Measurements from ENCODE around the gene OR2H1.

Gene OR2H1

GRCh38 chr6:29494131-29494530, 37.2 kb downstream of the OR2H1 start:
- TF ChIP-seq GATA3 (IDR thresholded peaks at IDR 0.05; ENCODE audit: low read depth, low read length) (no peak), GATA2 (IDR thresholded peaks at IDR 0.05; ENCODE audit: low read depth, low read length) (no peak)

DNA sequence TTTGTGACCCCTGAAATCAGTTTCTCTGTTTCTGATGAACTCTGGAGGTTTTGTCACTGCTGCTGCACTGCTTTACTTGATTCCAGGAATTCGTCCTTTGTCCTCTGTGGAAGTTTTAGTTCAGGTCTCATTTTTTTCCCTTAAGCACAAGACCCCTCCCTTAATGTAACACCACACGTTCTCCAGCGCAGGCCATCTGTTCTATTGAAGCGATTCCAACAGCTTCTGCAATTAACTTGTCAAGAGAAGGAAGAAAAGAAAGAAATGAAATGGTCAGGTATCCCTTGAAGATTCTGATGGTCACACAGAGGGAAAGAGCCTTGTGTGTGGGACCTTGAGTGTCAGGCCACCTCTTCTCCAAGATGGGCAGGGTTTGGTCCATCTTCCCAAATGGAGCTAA, 38.6 kb downstream of the OR2H1 start:
- TF ChIP-seq GATA2 (IDR thresholded peaks at IDR 0.05; ENCODE audit: low read depth, low read length), result no peak

- no peak for TF ChIP-seq GATA3 (IDR thresholded peaks at IDR 0.05; ENCODE audit: low read depth, low read length)
- no peak for TF ChIP-seq GATA2 (IDR thresholded peaks at IDR 0.05; ENCODE audit: low read depth, low read length)
Observed at GRCh38 chr6:29496961-29497360, 40.0 kb downstream of the OR2H1 start.

DNA sequence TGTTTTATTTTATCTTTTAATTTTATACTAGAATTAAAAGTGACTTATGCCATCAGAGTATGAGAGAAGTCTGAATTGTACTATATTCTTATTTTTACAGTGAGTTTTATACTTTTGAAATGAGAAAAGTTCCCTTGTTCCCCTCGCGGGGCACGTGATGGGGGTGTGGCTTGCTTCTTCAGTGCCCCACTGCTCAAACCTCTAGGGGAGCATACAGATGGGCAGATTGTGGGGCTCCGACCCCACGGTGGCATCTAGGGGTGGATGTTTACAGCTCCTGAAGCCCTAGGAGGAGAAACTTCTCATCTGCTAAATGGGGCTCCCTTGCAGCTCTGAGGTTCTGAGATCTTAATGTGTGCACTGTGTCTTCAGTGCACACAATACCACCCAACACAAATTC, 42.7 kb downstream of the OR2H1 start:
- TF ChIP-seq GATA3 (IDR thresholded peaks at IDR 0.05; ENCODE audit: low read depth, low read length), result no peak
- TF ChIP-seq GATA2 (IDR thresholded peaks at IDR 0.05; ENCODE audit: low read depth, low read length), result no peak

DNA sequence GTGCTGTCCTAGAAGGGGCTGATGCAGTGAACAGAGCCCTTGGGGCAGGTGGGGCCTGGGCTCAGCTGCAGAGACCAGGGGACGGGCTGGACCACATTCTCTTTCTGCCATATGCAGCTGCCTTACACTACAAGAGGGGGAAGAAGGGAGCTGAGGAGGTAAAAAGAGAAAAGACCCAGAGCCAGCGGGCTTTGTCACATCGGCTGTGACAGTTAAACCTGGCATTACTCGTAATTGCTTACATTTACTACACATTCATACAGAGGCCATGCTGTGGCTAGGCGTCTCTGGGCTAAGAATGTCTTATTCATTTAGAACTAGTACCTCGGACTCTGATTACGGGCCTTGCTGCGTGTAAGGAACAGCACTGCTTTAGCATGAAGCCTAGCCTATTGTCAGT, 43.6 kb downstream of the OR2H1 start:
- TF ChIP-seq GATA3 (IDR thresholded peaks at IDR 0.05; ENCODE audit: low read depth, low read length), result no peak
- TF ChIP-seq GATA2 (IDR thresholded peaks at IDR 0.05; ENCODE audit: low read depth, low read length), result no peak

- TF ChIP-seq GATA2 (IDR thresholded peaks at IDR 0.05; ENCODE audit: low read depth, low read length), result no peak
- no peak for TF ChIP-seq GATA3 (IDR thresholded peaks at IDR 0.05; ENCODE audit: low read depth, low read length)
Observed at GRCh38 chr6:29501106-29501505, 44.2 kb downstream of the OR2H1 start.

GRCh38 chr6:29502181-29502580, 45.2 kb downstream of the OR2H1 start:
- TF ChIP-seq GATA2 (IDR thresholded peaks at IDR 0.05; ENCODE audit: low read depth, low read length), result no peak
- TF ChIP-seq GATA3 (IDR thresholded peaks at IDR 0.05; ENCODE audit: low read depth, low read length), result no peak

DNA sequence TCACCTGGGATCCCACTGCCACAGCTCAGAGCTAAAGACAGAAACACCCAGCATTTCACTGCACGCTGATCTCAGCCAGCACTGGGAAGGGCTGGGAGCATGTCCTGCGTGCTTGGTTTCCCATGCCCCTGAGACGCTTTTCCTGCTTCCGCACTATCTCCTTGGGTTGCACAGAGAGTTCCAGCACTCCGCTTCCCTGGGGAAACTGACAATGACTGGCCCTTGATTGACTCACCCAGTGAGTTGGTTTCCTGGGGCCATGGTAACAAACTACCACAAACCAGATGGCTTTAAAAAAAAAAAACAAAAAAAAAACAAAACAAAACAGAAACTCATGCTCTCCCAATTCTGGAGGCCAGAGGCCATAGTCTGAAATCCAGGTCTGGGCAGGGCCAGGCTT, 45.6 kb downstream of the OR2H1 start:
- no peak for TF ChIP-seq GATA3 (IDR thresholded peaks at IDR 0.05; ENCODE audit: low read depth, low read length)
- TF ChIP-seq GATA2 (IDR thresholded peaks at IDR 0.05; ENCODE audit: low read depth, low read length), result no peak

DNA sequence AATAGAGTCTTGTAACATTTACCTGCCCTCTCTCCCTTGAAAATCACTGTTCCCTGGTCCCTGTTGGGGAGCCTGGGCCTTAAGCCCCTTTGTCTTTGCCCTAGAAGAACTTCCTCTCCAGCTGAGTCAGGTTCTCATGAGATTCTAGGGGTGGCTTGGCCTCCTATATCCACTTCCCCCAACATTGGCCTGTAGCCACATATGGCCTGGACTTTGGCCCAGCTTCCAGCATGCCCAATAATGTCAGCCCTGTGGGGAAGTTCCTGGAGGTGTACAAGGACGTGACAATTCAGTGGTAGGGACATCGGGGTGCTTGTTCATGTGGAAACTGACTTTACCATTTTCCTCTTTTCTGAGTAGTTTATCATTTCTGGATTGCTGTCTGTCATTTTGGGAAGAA, 48.0 kb downstream of the OR2H1 start:
- TF ChIP-seq GATA3 (IDR thresholded peaks at IDR 0.05; ENCODE audit: low read depth, low read length) (no peak), GATA2 (IDR thresholded peaks at IDR 0.05; ENCODE audit: low read depth, low read length) (no peak)

GRCh38 chr6:29505808-29506207, 48.9 kb downstream of the OR2H1 start:
- TF ChIP-seq GATA3 (IDR thresholded peaks at IDR 0.05; ENCODE audit: low read depth, low read length) (no peak), GATA2 (IDR thresholded peaks at IDR 0.05; ENCODE audit: low read depth, low read length) (no peak)

- TF ChIP-seq GATA3 (IDR thresholded peaks at IDR 0.05; ENCODE audit: low read depth, low read length), result no peak
- TF ChIP-seq GATA2 (IDR thresholded peaks at IDR 0.05; ENCODE audit: low read depth, low read length), result no peak
Observed at GRCh38 chr6:29506446-29507067, 49.6 kb downstream of the OR2H1 start.

GRCh38 chr6:29507319-29507718, 50.4 kb downstream of the OR2H1 start:
- no peak for TF ChIP-seq GATA2 (IDR thresholded peaks at IDR 0.05; ENCODE audit: low read depth, low read length)
- no peak for TF ChIP-seq GATA3 (IDR thresholded peaks at IDR 0.05; ENCODE audit: low read depth, low read length)

- TF ChIP-seq GATA2 (IDR thresholded peaks at IDR 0.05; ENCODE audit: low read depth, low read length) (no peak), GATA3 (IDR thresholded peaks at IDR 0.05; ENCODE audit: low read depth, low read length) (no peak)
Observed at GRCh38 chr6:29509239-29509638, 52.3 kb downstream of the OR2H1 start.

GRCh38 chr6:29509711-29510110, 52.8 kb downstream of the OR2H1 start:
- TF ChIP-seq GATA3 (IDR thresholded peaks at IDR 0.05; ENCODE audit: low read depth, low read length) (no peak), GATA2 (IDR thresholded peaks at IDR 0.05; ENCODE audit: low read depth, low read length) (no peak)

GRCh38 chr6:29510202-29510601, 53.2 kb downstream of the OR2H1 start:
- TF ChIP-seq GATA3 (IDR thresholded peaks at IDR 0.05; ENCODE audit: low read depth, low read length) (no peak), GATA2 (IDR thresholded peaks at IDR 0.05; ENCODE audit: low read depth, low read length) (no peak)

DNA sequence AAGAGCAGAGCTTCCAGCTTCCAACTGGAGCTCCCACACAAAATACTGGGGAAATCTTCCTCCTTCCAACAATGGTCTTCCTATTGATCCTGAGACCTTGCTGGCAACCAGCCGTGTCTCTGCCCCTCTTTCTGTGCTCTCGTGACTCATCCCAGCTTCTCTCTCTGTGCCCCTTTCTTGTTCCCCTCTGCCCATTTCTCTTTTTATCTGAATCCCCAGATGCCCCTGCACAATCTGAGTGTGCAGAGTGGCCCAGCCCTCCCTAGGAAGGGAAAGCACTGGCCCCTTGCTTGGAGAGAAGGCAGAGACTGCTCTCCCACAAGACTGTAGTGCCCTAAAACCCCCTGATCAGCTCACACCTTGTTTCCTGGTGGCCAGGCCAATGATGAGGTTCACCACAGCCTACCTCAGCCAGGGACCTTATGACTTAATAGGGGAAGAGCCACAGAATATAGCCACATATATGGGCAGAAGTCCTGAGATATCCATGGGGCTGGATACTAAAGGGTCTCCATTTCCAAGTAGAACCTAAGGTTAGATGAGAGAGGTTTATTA, 53.9 kb downstream of the OR2H1 start:
- TF ChIP-seq GATA3 (IDR thresholded peaks at IDR 0.05; ENCODE audit: low read depth, low read length) (no peak), GATA2 (IDR thresholded peaks at IDR 0.05; ENCODE audit: low read depth, low read length) (no peak)
